GM23338 (cell line): ENCODE measurements around the gene ARMC8. TPM values are rescaled to one million over a fixed set of nuclear protein-coding genes. Genes with fewer than 3 reads are reported as not detected.
A peak's percentile ranks its signal among the peaks of the same experiment; 100 is the strongest.

Experiments used
- ATAC-seq: fragments of 200-7000 bp; cut with Tn5 transposase; 3 replicates; pipeline ENCODE4 v1.9.1; 2020
- DNase-seq: peaks from one replicate; pipeline ENCODE4 v3.0.0-alpha.2; 2015; ENCODE audit warnings: low spot score
- H2AFZ ChIP-seq: fragments of 200-600 bp; sonication (generic); 2 replicates; pipeline ENCODE4 v1.8.0; 2016; ENCODE audit warnings: antibody characterized with exemption, mild to moderate bottlenecking, moderate library complexity
- H3F3A ChIP-seq: fragments of 200-600 bp; sonication (generic); replicated peaks from 2 replicates; pipeline ENCODE4 v1.8.0; 2017; ENCODE audit warnings: antibody characterized with exemption, mixed run types, low read depth
- H3K27ac ChIP-seq: fragments of 200-600 bp; sonication (generic); 2 replicates; pipeline ENCODE4 v1.6.1; 2016; ENCODE audit warnings: low read depth
- H3K27me3 ChIP-seq: fragments of 200-600 bp; sonication (generic); 2 replicates; pipeline ENCODE4 v1.8.0; 2016; ENCODE audit warnings: mild to moderate bottlenecking, mixed run types, moderate library complexity; ENCODE audit not compliant: insufficient read depth
- H3K36me3 ChIP-seq: fragments of 200-600 bp; sonication (generic); 2 replicates; pipeline ENCODE4 v1.8.0; 2016; ENCODE audit warnings: mild to moderate bottlenecking; ENCODE audit not compliant: insufficient read depth
- H3K4me1 ChIP-seq: fragments of 200-600 bp; sonication (generic); 2 replicates; pipeline ENCODE4 v1.8.0; 2016; ENCODE audit warnings: mild to moderate bottlenecking, moderate library complexity; ENCODE audit not compliant: insufficient read depth
- H3K4me2 ChIP-seq: fragments of 200-600 bp; sonication (generic); 2 replicates; pipeline ENCODE4 v1.7.1; 2017; ENCODE audit warnings: mixed run types
- H3K4me3 ChIP-seq: fragments of 200-600 bp; sonication (generic); 2 replicates; pipeline ENCODE4 v1.6.1; 2016; ENCODE audit warnings: mixed run types
- H3K79me2 ChIP-seq: fragments of 200-600 bp; sonication (generic); replicated peaks from 2 replicates; pipeline ENCODE4 v1.8.0; 2017; ENCODE audit warnings: mild to moderate bottlenecking; ENCODE audit not compliant: insufficient read depth
- H3K9me2 ChIP-seq: fragments of 200-600 bp; sonication (generic); 2 replicates; pipeline ENCODE4 v1.8.0; 2017; ENCODE audit not compliant: insufficient read depth
- H4K20me1 ChIP-seq: fragments of 200-600 bp; sonication (generic); replicated peaks from 2 replicates; pipeline ENCODE4 v1.8.0; 2017; ENCODE audit warnings: mild to moderate bottlenecking; ENCODE audit not compliant: insufficient read depth
- H3K27ac Mint-ChIP-seq: 2 replicates; pipeline ENCODE4 v1.8.0; 2020; ENCODE audit warnings: inconsistent platforms, mild to moderate bottlenecking, moderate library complexity, mixed read lengths
- H3K27me3 Mint-ChIP-seq: 3 replicates; pipeline ENCODE4 v1.8.0; 2022; ENCODE audit warnings: low read depth, mild to moderate bottlenecking, moderate library complexity, mixed read lengths, inconsistent platforms; ENCODE audit not compliant: insufficient read depth, poor library complexity
- H3K36me3 Mint-ChIP-seq: 3 replicates; pipeline ENCODE4 v1.8.0; 2021; ENCODE audit warnings: low read depth, mild to moderate bottlenecking, inconsistent platforms, moderate library complexity, mixed read lengths
- H3K4me1 Mint-ChIP-seq: 3 replicates; pipeline ENCODE4 v1.8.0; 2020; ENCODE audit warnings: mild to moderate bottlenecking, inconsistent platforms, mixed read lengths
- H3K4me3 Mint-ChIP-seq: 3 replicates; pipeline ENCODE4 v1.8.0; 2021; ENCODE audit warnings: moderate library complexity, mild to moderate bottlenecking, inconsistent platforms, mixed read lengths
- H3K9me3 Mint-ChIP-seq: 3 replicates; pipeline ENCODE4 v1.8.0; 2020; ENCODE audit warnings: moderate library complexity, mild to moderate bottlenecking, inconsistent platforms, mixed read lengths
- CREB1 ChIP-seq: fragments of 250-450 bp; sonication (Bioruptor Pico); IDR thresholded peaks from 2 replicates; pipeline ENCODE4 v1.5.0; 2020; ENCODE audit warnings: low read depth, mild to moderate bottlenecking, moderate library complexity
- ETS1 ChIP-seq: IDR thresholded peaks from 2 replicates; pipeline ENCODE4 v1.6.1; 2016; ENCODE audit warnings: antibody characterized with exemption
- EZH2 ChIP-seq: fragments of 200-600 bp; sonication (generic); IDR thresholded peaks from one replicate; pipeline ENCODE4 v1.8.0; 2017; ENCODE audit warnings: antibody characterized with exemption, mild to moderate bottlenecking, low read depth; ENCODE audit not compliant: unreplicated experiment
- EZH2phosphoT487 ChIP-seq: fragments of 200-600 bp; sonication (generic); IDR thresholded peaks from one replicate; pipeline ENCODE4 v1.8.1; 2018; ENCODE audit warnings: antibody characterized with exemption; ENCODE audit not compliant: unreplicated experiment
- JUNB ChIP-seq: IDR thresholded peaks from one replicate; pipeline ENCODE4 v1.6.1; 2016; ENCODE audit warnings: antibody characterized with exemption; ENCODE audit not compliant: unreplicated experiment
- NANOG ChIP-seq: IDR thresholded peaks from 2 replicates; pipeline ENCODE4 v1.6.1; 2016; ENCODE audit warnings: antibody characterized with exemption, borderline replicate concordance
- REST ChIP-seq: IDR thresholded peaks from one replicate; pipeline ENCODE4 v1.6.1; 2018; ENCODE audit warnings: antibody characterized with exemption; ENCODE audit not compliant: unreplicated experiment
- STAT1 ChIP-seq: IDR thresholded peaks from one replicate; pipeline ENCODE4 v1.6.1; 2016; ENCODE audit warnings: antibody characterized with exemption; ENCODE audit not compliant: unreplicated experiment
- ZNF114 ChIP-seq: fragments of 250-450 bp; sonication (Bioruptor Pico); IDR thresholded peaks from 2 replicates; pipeline ENCODE4 v1.5.0; 2020; ENCODE audit warnings: mild to moderate bottlenecking, moderate library complexity
- ZNF462 ChIP-seq: fragments of 250-450 bp; sonication (Bioruptor Pico); IDR thresholded peaks from 2 replicates; pipeline ENCODE4 v1.5.0; 2020; ENCODE audit warnings: mild to moderate bottlenecking, moderate library complexity
- polyA plus RNA-seq: library from polyadenylated mRNA; unstranded; fragments of >200 nt; fragmentation: Nextera tagmentation; extraction: Ambion mirVana; gene quantifications from 2 replicates; pipeline ENCODE4 v1.2.1, GENCODE V29; 2016
- total RNA-seq: library from RNA; depleted of rRNA; stranded (reverse); fragments of >200 nt; shearing (Covaris generic); gene quantifications from 2 replicates; pipeline ENCODE4 v1.2.3, GENCODE V29; 2014

ARMC8 gene
- total and polyA plus RNA-seq, 2 experiments from 2014 or later = 36.8 to 61.4 TPM

- no peak for TF ChIP-seq ETS1
- no peak for TF ChIP-seq EZH2phosphoT487
- TF ChIP-seq ZNF114 (CRISPR knock-in tag) = no peak
- TF ChIP-seq EZH2 = no peak
- TF ChIP-seq JUNB = no peak
- TF ChIP-seq ZNF462 (CRISPR knock-in tag) = no peak
Observed at GRCh38 chr3:138139691-138140090, 47.4 kb upstream of the ARMC8 start (continued).

- no peaks in the 10 kb centered on the region; the same call in 2 of the 3 replicates for H3K9me3 Mint-ChIP-seq
- H3K4me3 Mint-ChIP-seq = no peak overlapping the region
- DNase-seq = no peak
- no peaks in the 10 kb centered on the region for H3F3A ChIP-seq
- H2AFZ ChIP-seq = peak overlapping the region; percentile 6; the same call in 1 of the 2 replicates
- no peak overlapping the region for H3K27ac Mint-ChIP-seq
- no peaks in the 10 kb centered on the region for H3K4me1 ChIP-seq
- no peaks in the 10 kb centered on the region for H3K36me3 Mint-ChIP-seq
- H4K20me1 ChIP-seq = no peaks in the 10 kb centered on the region
- no peaks in the 10 kb centered on the region for H3K79me2 ChIP-seq
- H3K27ac ChIP-seq = no peak overlapping the region
- no peaks in the 10 kb centered on the region for H3K27me3 ChIP-seq
- no peak overlapping the region for H3K4me2 ChIP-seq
- H3K9me2 ChIP-seq = peaks cover 25% of the 10 kb centered on the region
- no peak for ATAC-seq
- H3K27me3 Mint-ChIP-seq = no peaks in the 10 kb centered on the region
- peaks cover 4% of the 10 kb centered on the region; the same call in 2 of the 3 replicates for H3K4me1 Mint-ChIP-seq
- H3K36me3 ChIP-seq = no peaks in the 10 kb centered on the region
- H3K4me3 ChIP-seq = no peak overlapping the region
- TF ChIP-seq STAT1 = no peak
- TF ChIP-seq REST = no peak
- TF ChIP-seq NANOG = no peak
- no peak for TF ChIP-seq CREB1
Observed at GRCh38 chr3:138140940-138141339, 46.2 kb upstream of the ARMC8 start.
